HepG2 (cell line): ENCODE measurements around the gene PPP2R2B. TPM values are rescaled to one million over a fixed set of nuclear protein-coding genes. Genes with fewer than 3 reads are reported as not detected.

ENCODE experiments used
- ATAC-seq: fragments of 200-7000 bp; cut with Tn5 transposase; 3 replicates; pipeline ENCODE4 v1.9.1; 2020; ENCODE audit warnings: mild to moderate bottlenecking, moderate library complexity
- BruUV-seq: library from RNA; stranded (reverse); fragments of 400-500 nt; replicated peaks from 2 replicates; lab custom pipeline; 2021; lab: Mats Ljungman, UMichigan
- CTCF ChIA-PET: fragments of 300-600 bp; formaldehyde crosslinking; extraction: SDS; loops from one replicate; lab custom pipeline; 2021; ENCODE audit warnings: low total read pairs, inconsistent platforms, low intra/inter-chr PET ratio; lab: Yijun Ruan, JAX
- POLR2A ChIA-PET: fragments of 350-600 bp; sonication (Branson Sonifier 250); formaldehyde crosslinking; loops from one replicate; lab custom pipeline; 2020; ENCODE audit warnings: antibody characterized with exemption, inconsistent platforms; lab: Yijun Ruan, JAX
- DNase-seq: peaks from one replicate; pipeline ENCODE4 v3.0.0-alpha.2; 2015; ENCODE audit warnings: low spot score
- FAIRE-seq: peaks from 3 replicates; lab custom pipeline; 2011; peaks lifted over from hg19 to GRCh38; lab: Jason Lieb, UNC
- H2AFZ ChIP-seq: one replicate; pipeline ENCODE4 v1.6.1; 2011; ENCODE audit warnings: low read length, inconsistent platforms
- H3K27ac ChIP-seq: fragments of 300-600 bp; 3 replicates; pipeline ENCODE4 v1.8.0; 2011; ENCODE audit warnings: mixed run types, mild to moderate bottlenecking, mixed read lengths, low read length, inconsistent platforms; ENCODE audit not compliant: insufficient read depth; ENCODE audit errors: extremely low read length
- H3K27me3 ChIP-seq, 2 experiments: fragments of 200-600 bp in 1 of 2; 2 replicates in 1 of 2; 3 replicates in 1 of 2; pipeline versions ENCODE4 v1.6.0 to v1.8.0; 2011; ENCODE audit warnings: low read length in 2 of 2, mild to moderate bottlenecking in 2 of 2, moderate library complexity in 2 of 2, inconsistent platforms in 1 of 2; ENCODE audit not compliant: insufficient read depth in 2 of 2, control insufficient read depth in 1 of 2
- H3K36me3 ChIP-seq, 2 experiments: fragments of 200-600 bp in 1 of 2; replicated peaks in 1 of 2; 2 replicates in 1 of 2; 3 replicates in 1 of 2; pipeline versions ENCODE4 v1.5.1 to v1.8.0; 2011; ENCODE audit warnings: low read length in 2 of 2, inconsistent platforms in 1 of 2; ENCODE audit not compliant: insufficient read depth in 2 of 2, control insufficient read depth in 1 of 2
- H3K4me1 ChIP-seq: 2 replicates; pipeline ENCODE4 v1.5.1; 2012; ENCODE audit warnings: low read length, inconsistent platforms; ENCODE audit not compliant: insufficient read depth
- H3K4me2 ChIP-seq: 2 replicates; pipeline ENCODE4 v1.6.0; 2011; ENCODE audit warnings: low read depth, low read length, inconsistent platforms
- H3K4me3 ChIP-seq, 3 experiments: fragments of 200-600 bp in 1 of 3; sonication (generic), shearing (Covaris generic) in 1 of 3; replicated peaks in 1 of 3; 2 replicates each; pipeline ENCODE4 v1.5.1; 2011 to 2016; ENCODE audit warnings: low read length in 3 of 3, inconsistent platforms in 2 of 3, low read depth in 2 of 3, mild to moderate bottlenecking in 2 of 3, control low read depth in 1 of 3, mixed read lengths in 1 of 3; ENCODE audit not compliant: insufficient read depth in 1 of 3
- H3K79me2 ChIP-seq: one replicate; pipeline ENCODE4 v1.6.1; 2011; ENCODE audit warnings: low read length, inconsistent platforms; ENCODE audit not compliant: insufficient read depth
- H3K9ac ChIP-seq: 2 replicates; pipeline ENCODE4 v1.6.0; 2011; ENCODE audit warnings: mild to moderate bottlenecking, low read depth, low read length, inconsistent platforms; ENCODE audit not compliant: insufficient read depth
- H3K9me3 ChIP-seq: 2 replicates; pipeline ENCODE4 v1.5.1; 2012; ENCODE audit warnings: mild to moderate bottlenecking, low read length
- H4K20me1 ChIP-seq: 2 replicates; pipeline ENCODE4 v1.6.0; 2011; ENCODE audit warnings: inconsistent platforms, mild to moderate bottlenecking, low read length, moderate library complexity; ENCODE audit not compliant: insufficient read depth
- HDAC6 ChIP-seq: fragments of 200-600 bp; sonication (generic); IDR thresholded peaks from 2 replicates; pipeline ENCODE4 v1.7.0; 2017; ENCODE audit warnings: mild to moderate bottlenecking, antibody characterized with exemption, low read length, low read depth
- NR2C2 ChIP-seq: sonication (generic); formaldehyde crosslinking; IDR thresholded peaks from 2 replicates; pipeline ENCODE4 v1.4.0; 2020; ENCODE audit warnings: missing genetic modification reagents, mild to moderate bottlenecking, moderate library complexity, borderline replicate concordance
- RCOR2 ChIP-seq: IDR thresholded peaks from 2 replicates; pipeline ENCODE4 v1.6.1; 2016; ENCODE audit warnings: missing biosample characterization, missing genetic modification reagents
- SCMH1 ChIP-seq: sonication (generic); formaldehyde crosslinking; IDR thresholded peaks from 2 replicates; pipeline ENCODE4 v1.9.0; 2021; ENCODE audit warnings: missing genetic modification reagents, mild to moderate bottlenecking, borderline replicate concordance
- YEATS4 ChIP-seq: sonication (generic); formaldehyde crosslinking; IDR thresholded peaks from 2 replicates; pipeline ENCODE4 v1.4.0; 2020; ENCODE audit warnings: missing genetic modification reagents, borderline replicate concordance
- ZBTB7A ChIP-seq: sonication (generic); formaldehyde crosslinking; IDR thresholded peaks from 2 replicates; pipeline ENCODE4 v1.8.0; 2022; ENCODE audit warnings: mild to moderate bottlenecking, missing genetic modification reagents
- ZNF33B ChIP-seq: sonication (generic); formaldehyde crosslinking; IDR thresholded peaks from 2 replicates; pipeline ENCODE4 v1.5.1; 2020; ENCODE audit warnings: mild to moderate bottlenecking, missing genetic modification reagents
- ZNF572 ChIP-seq: sonication (generic); formaldehyde crosslinking; IDR thresholded peaks from 2 replicates; pipeline ENCODE4 v1.5.1; 2020; ENCODE audit warnings: mild to moderate bottlenecking, missing genetic modification reagents
- ZNF878 ChIP-seq: sonication (generic); formaldehyde crosslinking; IDR thresholded peaks from 2 replicates; pipeline ENCODE4 v1.8.1; 2023; ENCODE audit warnings: mild to moderate bottlenecking, missing genetic modification reagents, moderate library complexity
- WGBS: methylation state at CpG from one replicate; pipeline ENCODE4 v1.1.6; 2017; ENCODE audit warnings: low lambda C conversion rate; 5-methylcytosine and 5-hydroxymethylcytosine counted together
- in situ Hi-C: cut with HindIII; loops from 2 replicates; pipeline ENCODE4 v1.10.0; 2017; ENCODE audit warnings: low pct_unique_long_range_greater_than_20kb; ENCODE audit not compliant: extremely low pct_ligation_motif_present
- intact Hi-C: fragments of 100-400 bp; cut with micrococcal nuclease; formaldehyde crosslinking; loops from one replicate; pipeline ENCODE4 v1.10.0; 2022; ENCODE audit not compliant: unreplicated experiment
- polyA plus RNA-seq, 8 experiments: library from polyadenylated mRNA; depleted of rRNA in 3 of 8; stranded (reverse) in 7 of 8; unstranded in 1 of 8; fragments of >200 nt; fragmentation: Illumina TruSeq in 4 of 8; extraction: Trizol in 4 of 8; gene quantifications; 2 replicates each; pipeline versions ENCODE4 v1.2.1 to v1.2.3, GENCODE V29; 2011 to 2016; ENCODE audit warnings: low read depth in 4 of 8, missing spikeins in 1 of 8, mixed read lengths in 1 of 8; ENCODE audit not compliant: insufficient read depth in 1 of 8
- total RNA-seq, 5 experiments: library from RNA; depleted of rRNA; stranded (reverse); fragments of >200 nt; fragmentation: Illumina TruSeq; extraction: Trizol; gene quantifications; 2 replicates each; pipeline ENCODE4 v1.2.3, GENCODE V29; 2016; ENCODE audit warnings: low read depth in 1 of 5
- TF ChIP-seq, protein P1 (sequence below): IDR thresholded peaks from 2 replicates; pipeline ENCODE4 v1.6.1; 2016
- TF ChIP-seq, protein P2 (sequence below), 2 experiments: sonication (generic) in 1 of 2; formaldehyde crosslinking in 1 of 2; IDR thresholded peaks; 2 replicates each; pipeline versions ENCODE4 v1.6.1 to v1.9.0; 2014 to 2022; ENCODE audit warnings: antibody characterized with exemption in 1 of 2, borderline replicate concordance in 1 of 2, inconsistent platforms in 1 of 2, low read depth in 1 of 2, missing genetic modification reagents in 1 of 2

Gene PPP2R2B
- total and polyA plus RNA-seq, 2 of the 13 experiments (the other 11 are each of a cell fraction or from before 2014, with no cell fraction given), result not detected

DNA sequence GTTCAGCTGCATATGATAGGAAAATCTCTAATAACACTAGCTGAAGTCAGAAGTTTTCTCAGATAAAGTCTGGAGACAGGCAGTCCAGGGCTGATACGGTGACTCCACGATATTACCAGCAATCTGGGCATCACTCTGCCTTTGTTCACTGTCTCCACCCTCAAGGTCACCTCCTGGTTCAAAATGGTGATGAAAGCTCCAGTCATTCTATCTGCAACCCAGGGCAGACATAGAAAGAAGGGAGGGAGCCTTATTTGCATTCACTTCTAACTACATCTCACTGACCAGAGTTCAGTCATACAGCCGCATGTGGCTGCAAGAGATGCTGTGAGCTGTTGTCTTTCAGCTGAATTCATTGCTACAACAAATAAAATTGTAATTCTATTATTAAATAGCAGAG, 340.1 kb downstream of the PPP2R2B start:
- 0% methylated on average over 3 of the region's 3 CpGs for WGBS
- H3K36me3 ChIP-seq, result no peaks in the 10 kb centered on the region
- no peak overlapping the region for H2AFZ ChIP-seq
- ATAC-seq, result peak; percentile 54
- H3K9me3 ChIP-seq, result no peaks in the 10 kb centered on the region
- no peaks in the 10 kb centered on the region for H4K20me1 ChIP-seq
- H3K4me2 ChIP-seq, result no peak overlapping the region
- H3K27me3 ChIP-seq, result no peaks in the 10 kb centered on the region
- POLR2A ChIA-PET, result interaction anchor here (0.8 kb wide), 1 partner anchor 92 kb away, joined by 3 read pairs; the partner anchor contains the start of gene TCERG1
- no peaks in the 10 kb centered on the region for H3K4me1 ChIP-seq
- TF ChIP-seq SCMH1 (CRISPR knock-in tag), result no peak
- no peak for TF ChIP-seq HDAC6
- TF ChIP-seq, protein P1, sequence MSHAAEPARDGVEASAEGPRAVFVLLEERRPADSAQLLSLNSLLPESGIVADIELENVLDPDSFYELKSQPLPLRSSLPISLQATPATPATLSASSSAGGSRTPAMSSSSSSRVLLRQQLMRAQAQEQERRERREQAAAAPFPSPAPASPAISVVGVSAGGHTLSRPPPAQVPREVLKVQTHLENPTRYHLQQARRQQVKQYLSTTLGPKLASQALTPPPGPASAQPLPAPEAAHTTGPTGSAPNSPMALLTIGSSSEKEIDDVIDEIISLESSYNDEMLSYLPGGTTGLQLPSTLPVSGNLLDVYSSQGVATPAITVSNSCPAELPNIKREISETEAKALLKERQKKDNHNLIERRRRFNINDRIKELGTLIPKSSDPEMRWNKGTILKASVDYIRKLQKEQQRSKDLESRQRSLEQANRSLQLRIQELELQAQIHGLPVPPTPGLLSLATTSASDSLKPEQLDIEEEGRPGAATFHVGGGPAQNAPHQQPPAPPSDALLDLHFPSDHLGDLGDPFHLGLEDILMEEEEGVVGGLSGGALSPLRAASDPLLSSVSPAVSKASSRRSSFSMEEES, result no peak
- TF ChIP-seq, all 625 proteins: peak for 0
- DNase-seq (peak; percentile 50), FAIRE-seq (no peak)
- Histone ChIP-seq H3K27ac (no peak overlapping the region), H3K79me2 (no peaks in the 10 kb centered on the region), H3K4me3 (no peak overlapping the region), H3K9ac (no peak overlapping the region)
- intact Hi-C loops (loop anchor here (10.0 kb wide), 1 partner anchor 1036 kb away; no protein-coding TSS in a partner anchor), in situ Hi-C loops (no loop called here)
- CTCF ChIA-PET, result no interaction called here
- BruUV-seq, result no TSS peak

DNA sequence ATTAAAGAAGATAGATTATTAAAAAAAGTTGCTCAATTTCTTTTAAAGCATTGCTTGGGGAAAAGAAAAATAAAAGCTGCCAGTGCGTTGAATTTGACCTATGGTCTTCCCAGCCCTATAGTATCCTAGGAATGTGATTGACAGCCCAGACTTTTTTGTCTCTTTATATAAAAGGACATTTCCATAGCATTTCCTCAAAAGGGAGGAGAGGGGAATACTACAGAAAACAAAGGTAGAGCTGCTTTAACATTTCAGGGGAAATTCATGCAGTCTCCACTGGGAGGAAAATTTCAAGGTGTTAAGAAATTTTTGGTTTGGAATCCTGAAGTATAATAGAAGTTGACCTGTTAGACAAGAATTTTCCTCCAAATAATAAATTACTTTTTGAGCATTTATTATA, 344.7 kb downstream of the PPP2R2B start:
- Histone ChIP-seq H3K4me1 (no peaks in the 10 kb centered on the region), H2AFZ (no peak overlapping the region), H3K9me3 (no peaks in the 10 kb centered on the region), H3K27ac (no peak overlapping the region), H3K4me2 (no peak overlapping the region), H3K4me3 (no peak overlapping the region), H3K9ac (no peak overlapping the region), H3K79me2 (no peaks in the 10 kb centered on the region), H3K36me3 (no peaks in the 10 kb centered on the region), H4K20me1 (no peaks in the 10 kb centered on the region), H3K27me3 (no peaks in the 10 kb centered on the region)
- 0% methylated on average over 1 of the region's 1 CpG for WGBS
- ATAC-seq (no peak), FAIRE-seq (no peak), DNase-seq (no peak)
- intact Hi-C loops, result loop anchor here (1.0 to 10.0 kb wide), 3 partner anchors 432 to 1041 kb away; no protein-coding TSS in a partner anchor
- in situ Hi-C loops, result no loop called here
- no TSS peak for BruUV-seq
- ChIA-PET POLR2A (no interaction called here), CTCF (no interaction called here)
- TF ChIP-seq RCOR2 (CRISPR knock-in tag) (no peak), ZNF878 (no peak), NR2C2 (no peak), YEATS4 (CRISPR knock-in tag) (no peak), ZNF33B (no peak), ZBTB7A (no peak), ZNF572 (CRISPR knock-in tag) (no peak)
- TF ChIP-seq, protein P2, sequence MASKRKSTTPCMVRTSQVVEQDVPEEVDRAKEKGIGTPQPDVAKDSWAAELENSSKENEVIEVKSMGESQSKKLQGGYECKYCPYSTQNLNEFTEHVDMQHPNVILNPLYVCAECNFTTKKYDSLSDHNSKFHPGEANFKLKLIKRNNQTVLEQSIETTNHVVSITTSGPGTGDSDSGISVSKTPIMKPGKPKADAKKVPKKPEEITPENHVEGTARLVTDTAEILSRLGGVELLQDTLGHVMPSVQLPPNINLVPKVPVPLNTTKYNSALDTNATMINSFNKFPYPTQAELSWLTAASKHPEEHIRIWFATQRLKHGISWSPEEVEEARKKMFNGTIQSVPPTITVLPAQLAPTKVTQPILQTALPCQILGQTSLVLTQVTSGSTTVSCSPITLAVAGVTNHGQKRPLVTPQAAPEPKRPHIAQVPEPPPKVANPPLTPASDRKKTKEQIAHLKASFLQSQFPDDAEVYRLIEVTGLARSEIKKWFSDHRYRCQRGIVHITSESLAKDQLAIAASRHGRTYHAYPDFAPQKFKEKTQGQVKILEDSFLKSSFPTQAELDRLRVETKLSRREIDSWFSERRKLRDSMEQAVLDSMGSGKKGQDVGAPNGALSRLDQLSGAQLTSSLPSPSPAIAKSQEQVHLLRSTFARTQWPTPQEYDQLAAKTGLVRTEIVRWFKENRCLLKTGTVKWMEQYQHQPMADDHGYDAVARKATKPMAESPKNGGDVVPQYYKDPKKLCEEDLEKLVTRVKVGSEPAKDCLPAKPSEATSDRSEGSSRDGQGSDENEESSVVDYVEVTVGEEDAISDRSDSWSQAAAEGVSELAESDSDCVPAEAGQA (IDR thresholded peaks at IDR 0.05; ENCODE audit: low read depth), result no peak
- TF ChIP-seq, protein P2 (CRISPR knock-in tag; IDR thresholded peaks at IDR 0.05; ENCODE audit: borderline replicate concordance), result no peak
